GM21825 (cell line): ENCODE data around the gene CES3.

Experiments used
- ATAC-seq: cut with Tn5 transposase; IDR thresholded peaks from one replicate; pipeline ENCODE4 v1.9.1; 2021; ENCODE audit warnings: mild to moderate bottlenecking, moderate library complexity; ENCODE audit not compliant: unreplicated experiment

Gene CES3

GRCh38 chr16:67000384-67001351, 39.6 kb downstream of the CES3 start:
- ATAC-seq, result no peak

- no peak for ATAC-seq
These were observed 40.7 kb downstream of the CES3 start for GRCh38 chr16:67001726-67002125.

- ATAC-seq, result no peak
These were observed 46.0 kb downstream of the CES3 start for GRCh38 chr16:67006930-67007658.

DNA sequence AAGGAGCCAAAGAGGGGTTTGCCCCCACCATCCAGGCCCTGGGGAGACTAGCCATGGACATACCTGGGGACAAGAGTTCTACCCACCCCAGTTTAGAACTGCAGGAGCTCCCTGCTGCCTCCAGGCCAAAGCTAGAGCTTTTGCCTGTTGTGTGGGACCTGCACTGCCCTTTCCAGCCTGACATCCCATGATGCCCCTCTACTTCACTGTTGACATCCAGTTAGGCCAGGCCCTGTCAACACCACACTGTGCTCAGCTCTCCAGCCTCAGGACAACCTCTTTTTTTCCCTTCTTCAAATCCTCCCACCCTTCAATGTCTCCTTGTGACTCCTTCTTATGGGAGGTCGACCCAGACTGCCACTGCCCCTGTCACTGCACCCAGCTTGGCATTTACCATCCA, 48.1 kb downstream of the CES3 start:
- ATAC-seq, result no peak

GRCh38 chr16:67011274-67011673, 50.2 kb downstream of the CES3 start:
- no peak for ATAC-seq

DNA sequence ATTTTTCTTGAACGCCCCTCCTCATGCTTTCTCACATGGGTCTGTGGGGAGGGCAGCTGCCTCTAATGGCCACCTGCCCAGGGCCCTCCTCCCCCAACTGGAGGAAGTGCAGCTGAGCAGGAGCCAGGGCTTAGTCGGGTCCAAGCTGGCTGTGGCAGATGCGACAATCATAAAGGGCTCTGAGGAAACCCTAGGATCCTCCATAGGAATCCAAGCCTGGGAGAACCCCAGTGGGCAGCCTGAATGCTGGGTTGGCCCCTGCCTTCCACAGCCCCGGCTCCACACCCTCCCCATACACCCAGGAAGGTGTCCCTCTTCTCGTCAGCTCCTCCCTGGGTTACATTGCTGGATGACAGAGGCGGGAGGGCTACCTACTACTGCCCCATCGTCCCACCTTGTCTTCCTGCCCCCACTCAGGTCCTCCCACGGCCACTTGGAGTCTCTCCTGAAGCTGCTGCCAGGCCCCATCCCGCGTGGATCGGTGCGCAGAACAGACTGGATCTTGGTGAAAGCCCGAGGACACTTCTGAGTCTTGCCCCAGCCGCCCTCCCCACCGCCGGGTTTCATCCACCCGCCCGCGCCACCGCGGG, 52.3 kb downstream of the CES3 start:
- ATAC-seq, result no peak

DNA sequence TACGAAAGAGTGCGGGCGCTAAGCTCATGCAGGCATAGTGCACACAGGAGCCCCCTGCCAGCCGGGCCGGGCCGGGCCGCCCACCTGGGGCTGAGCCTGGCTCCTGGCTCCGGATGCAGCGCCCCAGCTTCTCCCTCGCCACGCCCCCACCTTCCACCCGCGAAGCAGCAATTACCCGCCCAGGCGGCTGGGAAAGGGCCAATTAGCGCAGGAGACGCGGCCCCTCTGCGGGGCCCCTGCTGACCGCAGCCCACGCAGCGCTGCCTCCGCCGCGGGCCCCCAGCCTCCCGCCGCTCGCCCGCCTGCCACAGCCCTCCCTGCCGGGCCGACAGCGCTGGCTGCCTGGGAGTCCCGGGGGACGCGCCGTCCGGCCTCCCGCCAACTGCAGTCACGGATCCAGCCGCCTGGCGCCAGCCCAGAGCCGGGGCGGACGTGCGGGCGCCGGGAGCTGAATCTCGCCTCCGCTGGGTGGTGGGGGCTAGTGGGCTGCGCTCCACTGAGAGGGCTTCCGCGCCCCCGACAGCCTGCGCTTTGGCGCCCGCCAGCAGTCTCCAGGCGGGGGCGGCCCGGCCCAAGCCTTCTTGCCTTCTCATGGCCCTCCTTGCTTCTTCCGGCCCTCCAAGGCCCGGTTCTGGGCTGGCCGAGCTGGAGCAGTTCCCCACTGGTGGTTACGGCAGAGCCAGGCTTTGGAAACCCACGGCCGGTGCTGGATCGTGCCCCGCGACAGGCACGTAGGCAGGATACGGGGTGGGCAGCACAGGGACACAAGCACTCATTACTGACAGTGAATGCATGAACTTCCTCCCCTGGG, 53.0 kb downstream of the CES3 start:
- peak; percentile 48 for ATAC-seq

GRCh38 chr16:67014634-67015312, 53.7 kb downstream of the CES3 start:
- no peak for ATAC-seq

- ATAC-seq, result no peak
These were observed 54.3 kb downstream of the CES3 start for GRCh38 chr16:67015313-67015731.

GRCh38 chr16:67016143-67016542, 55.1 kb downstream of the CES3 start:
- ATAC-seq, result no peak

DNA sequence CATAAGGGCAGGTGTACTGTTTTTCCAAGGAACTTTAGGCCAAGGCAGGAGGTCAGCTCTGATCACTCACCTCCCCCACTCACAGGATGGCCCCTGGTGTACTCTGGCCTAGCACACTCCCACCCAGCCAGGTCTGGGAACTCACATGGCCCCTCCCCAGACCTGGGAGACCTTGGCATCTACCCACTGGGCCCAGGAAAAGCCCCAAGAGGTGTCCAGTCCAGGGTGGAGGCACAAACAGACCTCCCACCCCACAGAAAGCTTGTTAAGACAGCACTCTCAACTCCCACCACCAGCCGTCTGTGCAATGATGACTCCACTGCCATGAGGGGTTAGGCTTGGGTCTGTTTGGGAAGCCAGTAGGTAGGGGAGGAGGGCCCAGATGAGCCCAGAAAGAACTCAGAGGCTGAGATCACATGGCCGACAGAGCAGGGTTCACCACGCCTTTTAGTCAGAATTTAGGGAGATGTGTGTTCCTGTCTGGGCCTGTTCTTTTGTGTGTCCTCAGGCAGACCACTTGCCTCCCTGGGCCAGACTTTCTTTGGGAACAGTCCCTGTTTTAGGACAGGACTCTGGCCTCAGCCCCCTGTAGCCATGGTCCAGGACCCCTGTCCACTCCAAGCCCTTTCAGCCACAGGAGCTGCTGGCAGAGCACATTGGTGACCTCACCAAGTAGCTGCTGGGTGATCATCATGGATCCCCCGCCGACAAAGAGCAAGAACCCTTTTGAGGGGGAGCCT, 55.8 kb downstream of the CES3 start:
- ATAC-seq, result no peak

DNA sequence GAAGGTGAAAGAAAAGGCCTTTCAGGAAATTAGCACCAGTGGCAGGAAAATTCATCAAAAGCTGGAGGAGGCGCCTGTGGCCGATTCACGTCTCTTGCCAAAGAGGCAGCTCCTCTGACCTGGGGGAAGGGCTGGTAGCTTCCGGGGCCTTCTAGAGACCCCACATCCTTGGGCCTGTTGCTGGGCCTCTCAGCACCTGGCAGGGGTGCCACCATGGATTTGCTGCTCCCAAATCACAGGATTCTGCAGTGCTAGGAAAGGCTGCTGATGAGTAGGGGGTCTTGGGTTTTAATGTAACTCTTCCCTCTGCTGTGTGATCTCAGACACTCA, 56.3 kb downstream of the CES3 start:
- ATAC-seq, result no peak

DNA sequence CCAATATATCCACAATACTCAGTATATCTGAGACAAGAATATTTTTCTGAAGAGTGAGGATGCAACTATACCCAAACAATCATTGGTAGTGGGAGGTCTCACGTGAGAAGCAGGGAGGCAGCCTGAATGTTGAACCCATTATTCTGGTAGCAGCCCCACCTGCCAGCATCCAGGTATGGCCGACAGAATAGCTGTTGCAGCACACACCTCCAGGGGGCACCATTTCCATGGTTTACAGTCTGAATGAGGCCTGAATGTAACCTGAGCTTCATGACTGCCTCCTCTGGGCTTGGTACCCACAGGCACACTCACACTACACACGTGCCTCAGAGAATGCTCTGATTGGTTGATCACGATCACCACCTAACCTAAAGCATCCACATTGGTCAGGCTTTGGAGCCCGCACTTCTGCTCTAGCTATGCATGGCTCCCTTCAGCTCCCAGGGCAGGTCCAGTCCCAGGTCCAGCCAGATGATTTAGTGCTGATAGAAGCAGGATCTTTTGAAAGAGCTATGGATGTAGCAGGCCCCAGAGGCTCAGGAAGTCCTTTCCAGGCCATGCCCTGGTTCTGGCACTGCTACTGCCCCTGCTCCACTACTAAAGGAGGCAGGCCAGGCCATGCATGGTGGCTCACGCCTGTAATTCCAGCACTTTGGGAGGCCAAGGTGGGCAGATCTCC, 56.9 kb downstream of the CES3 start:
- peak; percentile 65 for ATAC-seq

DNA sequence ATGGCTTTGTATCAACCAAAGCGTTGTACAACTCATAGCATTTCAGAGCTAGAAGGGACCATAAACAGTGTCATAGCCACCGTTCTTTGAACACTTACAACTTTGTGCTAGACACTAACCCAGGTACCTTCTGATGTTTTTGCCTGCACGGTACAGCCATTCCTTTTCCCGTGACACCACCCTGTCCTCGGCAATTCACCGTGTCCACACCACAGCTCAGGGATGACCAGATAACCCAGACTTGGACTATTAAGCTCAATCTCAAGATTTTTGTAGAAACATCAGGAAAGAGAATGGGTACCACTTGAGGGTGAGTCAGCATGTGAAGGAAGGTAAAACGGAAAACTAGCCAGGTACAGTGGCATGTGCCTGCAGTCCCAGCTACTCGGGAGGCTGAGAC, 58.1 kb downstream of the CES3 start:
- no peak for ATAC-seq

DNA sequence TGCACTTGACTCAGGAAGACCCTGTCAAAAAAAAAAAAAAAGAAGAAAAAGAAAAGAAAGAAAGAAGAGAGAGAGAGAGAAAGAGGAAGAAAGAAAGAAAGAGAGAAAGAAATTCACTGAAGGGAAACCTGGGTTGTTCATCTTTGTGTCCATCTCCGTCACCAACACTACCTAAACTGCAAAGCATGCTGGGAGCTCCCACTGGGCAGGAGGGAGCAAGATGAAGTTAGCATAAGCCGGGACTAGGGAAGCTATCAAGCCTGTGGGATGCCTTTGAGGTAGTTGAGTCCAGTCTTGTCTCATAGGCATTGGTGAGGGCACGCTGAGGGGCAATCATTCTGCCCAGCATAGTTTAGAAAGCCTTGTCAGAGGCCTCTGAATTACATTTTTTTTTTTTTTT, 60.3 kb downstream of the CES3 start:
- no peak for ATAC-seq

GRCh38 chr16:67022531-67023214, 61.6 kb downstream of the CES3 start:
- no peak for ATAC-seq

DNA sequence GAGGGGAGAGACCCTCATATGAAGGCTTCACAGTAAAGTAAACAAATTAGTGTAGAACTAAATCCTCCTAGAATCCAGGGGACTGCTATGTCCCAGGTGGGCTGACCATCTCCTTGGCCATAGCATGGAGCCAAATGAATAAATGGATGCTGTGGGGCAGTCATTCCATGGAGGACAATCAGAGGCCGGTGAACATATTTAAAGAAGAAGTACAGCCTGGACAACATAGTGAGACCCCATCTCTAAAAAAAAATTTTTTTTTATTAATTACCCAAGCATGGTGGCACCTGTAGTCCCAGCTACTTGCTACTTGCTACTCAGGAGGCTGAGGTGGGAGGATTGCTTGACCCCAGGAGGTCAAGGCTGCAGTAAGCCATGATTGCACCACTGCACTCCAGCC, 62.6 kb downstream of the CES3 start:
- no peak for ATAC-seq
